ENCODE measurements around the gene IFNL4. TPM values are rescaled to one million over a fixed set of nuclear protein-coding genes. Genes with fewer than 3 reads are reported as not detected.

The IFNL4 gene
- total and polyA plus RNA-seq, 10 of the 15 experiments (the other 5 are each of a cell fraction or from before 2014, with no cell fraction given) = not detected

GRCh38 chr19:39196320-39196719 lies 52.3 kb downstream of the IFNL4 start:
- DNase-seq (ENCODE audit: low read depth, low spot score) (no peak), FAIRE-seq (no peak), ATAC-seq (no peak)
- intact Hi-C loops (cut with micrococcal nuclease; ENCODE audit: unreplicated experiment) = no loop called here
- 20% methylated on average over 6 of the region's 7 CpGs for WGBS (ENCODE audit: insufficient coverage, insufficient replicate concordance, low lambda C conversion rate, missing lambda C conversion rate)
- POLR2A ChIA-PET = interaction anchor here (0.5 kb wide), 1 partner anchor 78 kb away, joined by 4 read pairs; no protein-coding TSS in a partner anchor
- Histone ChIP-seq H3K79me2 (ENCODE audit: control insufficient read depth, insufficient read depth, low read length) (no peaks in the 10 kb centered on the region), H2AFZ (ENCODE audit: control insufficient read depth, low read depth, low read length) (no peak overlapping the region), H3K27ac (ENCODE audit: control insufficient read depth, insufficient read depth) (no peak overlapping the region), H3K9me3 (replicated peaks; ENCODE audit: control insufficient read depth, insufficient read depth, low read length) (no peaks in the 10 kb centered on the region), H3K4me2 (ENCODE audit: control insufficient read depth, insufficient read depth) (no peak overlapping the region), H4K20me1 (ENCODE audit: control insufficient read depth, insufficient read depth) (no peaks in the 10 kb centered on the region), H3K4me1 (ENCODE audit: control insufficient read depth, insufficient read depth, low read length) (no peaks in the 10 kb centered on the region), H3K4me3 (no peak overlapping the region), H3K9ac (ENCODE audit: control insufficient read depth, insufficient read depth, low read length) (no peak overlapping the region), H3K27me3 (replicated peaks in 1 of 2; ENCODE audit: control insufficient read depth in 2 of 2, insufficient read depth in 2 of 2, low read length in 1 of 2) (peaks cover 3 to 5% of the 10 kb centered on the region in 2 experiments; a peak in 2 of 4 replicates), H3K36me3 (ENCODE audit: control insufficient read depth in 2 of 2, insufficient read depth in 2 of 2, low read length in 1 of 2) (no peaks in the 10 kb centered on the region)
- RAD21 ChIA-PET (ENCODE audit: unreplicated experiment) = no interaction called here
- CTCF ChIA-PET = no interaction called here
- TF ChIP-seq RCOR1 (conservative IDR thresholded peaks at IDR 0.05; ENCODE audit: low read depth, low read length) (no peak), RBBP5 (conservative IDR thresholded peaks at IDR 0.05) (no peak), TBL1XR1 (IDR thresholded peaks at IDR 0.05; ENCODE audit: low read depth, low read length) (no peak), HDGF (IDR thresholded peaks at IDR 0.05) (no peak), RAD51 (IDR thresholded peaks at IDR 0.05) (no peak), TCF12 (IDR thresholded peaks at IDR 0.05; ENCODE audit: low read depth, low read length) (no peak), NR2C2 (IDR thresholded peaks at IDR 0.05; ENCODE audit: borderline replicate concordance, control insufficient read depth, insufficient read length, low read depth) (no peak), CREM (IDR thresholded peaks at IDR 0.05; ENCODE audit: low read depth) (no peak), NFYB (IDR thresholded peaks at IDR 0.05; ENCODE audit: insufficient read depth, low read depth, low read length) (no peak), ATF3 (IDR thresholded peaks at IDR 0.05; ENCODE audit: borderline replicate concordance, extremely low read depth, low read depth, low read length) (no peak), SREBF2 (IDR thresholded peaks at IDR 0.05; ENCODE audit: low read length) (no peak), STAT1 (conservative IDR thresholded peaks at IDR 0.05) (no peak)
- SMC1A ChIA-PET (ENCODE audit: uncharacterized antibody, unreplicated experiment) = no interaction called here
- in situ Hi-C loops (cut with MboI) = no loop called here
- no TSS peak for BruUV-seq (replicated peaks)

Other genes with a start within 250 kb of the IFNL4 start
Only the 7 nearest of the 18 such genes appear.
- not detected in 2 replicates for gene NCCRP1, start 51.9 kb downstream of the IFNL4 start, total RNA-seq (2014; rRNA removed)
- gene NCCRP1, start 51.9 kb downstream of the IFNL4 start, total RNA-seq (2014; rRNA removed; fragmentation: Illumina TruSeq; extraction: Trizol) = not detected in 2 replicates
- gene NCCRP1, start 51.9 kb downstream of the IFNL4 start, total RNA-seq (2021) = not detected in 2 replicates
- gene NCCRP1, start 51.9 kb downstream of the IFNL4 start, polyA plus RNA-seq (2011; rRNA removed) = not detected in 2 replicates
- not detected in 2 replicates for gene NCCRP1, start 51.9 kb downstream of the IFNL4 start, polyA plus RNA-seq (2014; fragmentation: Illumina TruSeq; extraction: Trizol)
- gene NCCRP1, start 51.9 kb downstream of the IFNL4 start, polyA plus RNA-seq (2014; fragmentation: Nextera tagmentation; extraction: Ambion mirVana) = not detected
- gene NCCRP1, start 51.9 kb downstream of the IFNL4 start, polyA plus RNA-seq (2014; rRNA removed) = not detected in 2 replicates
- gene NCCRP1, start 51.9 kb downstream of the IFNL4 start, polyA plus RNA-seq (2016; fragmentation: Nextera tagmentation; extraction: Ambion mirVana) = not detected
- not detected in 2 replicates for gene SYCN, start 44.6 kb downstream of the IFNL4 start, total RNA-seq (2014; rRNA removed)
- gene SYCN, start 44.6 kb downstream of the IFNL4 start, total RNA-seq (2014; rRNA removed; fragmentation: Illumina TruSeq; extraction: Trizol) = not detected in 2 replicates
- gene SYCN, start 44.6 kb downstream of the IFNL4 start, total RNA-seq (2021) = 0.37 and 0.54 TPM in 2 replicates
- not detected in 2 replicates for gene SYCN, start 44.6 kb downstream of the IFNL4 start, polyA plus RNA-seq (2011; rRNA removed)
- gene SYCN, start 44.6 kb downstream of the IFNL4 start, polyA plus RNA-seq (2014; fragmentation: Illumina TruSeq; extraction: Trizol) = not detected in 2 replicates
- not detected for gene SYCN, start 44.6 kb downstream of the IFNL4 start, polyA plus RNA-seq (2014; fragmentation: Nextera tagmentation; extraction: Ambion mirVana)
- not detected in 2 replicates for gene SYCN, start 44.6 kb downstream of the IFNL4 start, polyA plus RNA-seq (2014; rRNA removed)
- not detected for gene SYCN, start 44.6 kb downstream of the IFNL4 start, polyA plus RNA-seq (2016; fragmentation: Nextera tagmentation; extraction: Ambion mirVana)
- gene IFNL3, start 3.9 kb downstream of the IFNL4 start, total RNA-seq (2014; rRNA removed) = not detected in 2 replicates
- not detected in 2 replicates for gene IFNL3, start 3.9 kb downstream of the IFNL4 start, total RNA-seq (2014; rRNA removed; fragmentation: Illumina TruSeq; extraction: Trizol)
- not detected in 2 replicates for gene IFNL3, start 3.9 kb downstream of the IFNL4 start, total RNA-seq (2021)
- gene IFNL3, start 3.9 kb downstream of the IFNL4 start, polyA plus RNA-seq (2011; rRNA removed) = not detected in 2 replicates
- gene IFNL3, start 3.9 kb downstream of the IFNL4 start, polyA plus RNA-seq (2014; fragmentation: Illumina TruSeq; extraction: Trizol) = not detected in 2 replicates
- not detected for gene IFNL3, start 3.9 kb downstream of the IFNL4 start, polyA plus RNA-seq (2014; fragmentation: Nextera tagmentation; extraction: Ambion mirVana)
- gene IFNL3, start 3.9 kb downstream of the IFNL4 start, polyA plus RNA-seq (2014; rRNA removed) = not detected in 2 replicates
- not detected for gene IFNL3, start 3.9 kb downstream of the IFNL4 start, polyA plus RNA-seq (2016; fragmentation: Nextera tagmentation; extraction: Ambion mirVana)
- gene IFNL2, start 19.5 kb upstream of the IFNL4 start, total RNA-seq (2014; rRNA removed) = not detected in 2 replicates
- not detected in 2 replicates for gene IFNL2, start 19.5 kb upstream of the IFNL4 start, total RNA-seq (2014; rRNA removed; fragmentation: Illumina TruSeq; extraction: Trizol)
- gene IFNL2, start 19.5 kb upstream of the IFNL4 start, total RNA-seq (2021) = not detected in 2 replicates
- not detected in 2 replicates for gene IFNL2, start 19.5 kb upstream of the IFNL4 start, polyA plus RNA-seq (2011; rRNA removed)
- not detected in 2 replicates for gene IFNL2, start 19.5 kb upstream of the IFNL4 start, polyA plus RNA-seq (2014; fragmentation: Illumina TruSeq; extraction: Trizol)
- not detected for gene IFNL2, start 19.5 kb upstream of the IFNL4 start, polyA plus RNA-seq (2014; fragmentation: Nextera tagmentation; extraction: Ambion mirVana)
- 0.24 TPM in 1 of 2 replicates, not detected in the other for gene IFNL2, start 19.5 kb upstream of the IFNL4 start, polyA plus RNA-seq (2014; rRNA removed)
- gene IFNL2, start 19.5 kb upstream of the IFNL4 start, polyA plus RNA-seq (2016; fragmentation: Nextera tagmentation; extraction: Ambion mirVana) = not detected
- 0.22 TPM in 1 of 2 replicates, not detected in the other for gene IFNL1, start 47.6 kb upstream of the IFNL4 start, total RNA-seq (2014; rRNA removed)
- gene IFNL1, start 47.6 kb upstream of the IFNL4 start, total RNA-seq (2014; rRNA removed; fragmentation: Illumina TruSeq; extraction: Trizol) = not detected in 2 replicates
- not detected in 2 replicates for gene IFNL1, start 47.6 kb upstream of the IFNL4 start, total RNA-seq (2021)
- gene IFNL1, start 47.6 kb upstream of the IFNL4 start, polyA plus RNA-seq (2011; rRNA removed) = not detected in 2 replicates
- not detected in 2 replicates for gene IFNL1, start 47.6 kb upstream of the IFNL4 start, polyA plus RNA-seq (2014; fragmentation: Illumina TruSeq; extraction: Trizol)
- not detected for gene IFNL1, start 47.6 kb upstream of the IFNL4 start, polyA plus RNA-seq (2014; fragmentation: Nextera tagmentation; extraction: Ambion mirVana)
- gene IFNL1, start 47.6 kb upstream of the IFNL4 start, polyA plus RNA-seq (2014; rRNA removed) = not detected in 2 replicates
- gene IFNL1, start 47.6 kb upstream of the IFNL4 start, polyA plus RNA-seq (2016; fragmentation: Nextera tagmentation; extraction: Ambion mirVana) = not detected
- gene LRFN1, start 72.0 kb upstream of the IFNL4 start, total RNA-seq (2014; rRNA removed) = 0.38 and 0.40 TPM in 2 replicates
- 0.05 and 0.13 TPM in 2 replicates for gene LRFN1, start 72.0 kb upstream of the IFNL4 start, total RNA-seq (2014; rRNA removed; fragmentation: Illumina TruSeq; extraction: Trizol)
- 0.85 and 1.0 TPM in 2 replicates for gene LRFN1, start 72.0 kb upstream of the IFNL4 start, total RNA-seq (2021)
- gene LRFN1, start 72.0 kb upstream of the IFNL4 start, polyA plus RNA-seq (2011; rRNA removed) = 0.13 and 0.29 TPM in 2 replicates
- 0.10 TPM in 1 of 2 replicates, not detected in the other for gene LRFN1, start 72.0 kb upstream of the IFNL4 start, polyA plus RNA-seq (2014; fragmentation: Illumina TruSeq; extraction: Trizol)
- gene LRFN1, start 72.0 kb upstream of the IFNL4 start, polyA plus RNA-seq (2014; fragmentation: Nextera tagmentation; extraction: Ambion mirVana) = under 1 TPM in 1 of 2 experiments, not detected in 1; 0.09 TPM
- 0.86 and 0.91 TPM in 2 replicates for gene LRFN1, start 72.0 kb upstream of the IFNL4 start, polyA plus RNA-seq (2014; rRNA removed)
- gene LRFN1, start 72.0 kb upstream of the IFNL4 start, polyA plus RNA-seq (2016; fragmentation: Nextera tagmentation; extraction: Ambion mirVana) = under 1 TPM; 0.24 to 0.35 TPM
- 119 and 121 TPM in 2 replicates for gene GMFG, start 87.2 kb upstream of the IFNL4 start, total RNA-seq (2014; rRNA removed)
- 159 and 169 TPM in 2 replicates for gene GMFG, start 87.2 kb upstream of the IFNL4 start, total RNA-seq (2014; rRNA removed; fragmentation: Illumina TruSeq; extraction: Trizol)
- 197 and 211 TPM in 2 replicates for gene GMFG, start 87.2 kb upstream of the IFNL4 start, total RNA-seq (2021)
- 189 and 194 TPM in 2 replicates for gene GMFG, start 87.2 kb upstream of the IFNL4 start, polyA plus RNA-seq (2011; rRNA removed)
- gene GMFG, start 87.2 kb upstream of the IFNL4 start, polyA plus RNA-seq (2014; fragmentation: Illumina TruSeq; extraction: Trizol) = 198 and 203 TPM in 2 replicates
- 100 to 1,000 TPM; 591 to 635 TPM for gene GMFG, start 87.2 kb upstream of the IFNL4 start, polyA plus RNA-seq (2014; fragmentation: Nextera tagmentation; extraction: Ambion mirVana)
- 154 and 160 TPM in 2 replicates for gene GMFG, start 87.2 kb upstream of the IFNL4 start, polyA plus RNA-seq (2014; rRNA removed)
- 100 to 1,000 TPM; 254 to 256 TPM for gene GMFG, start 87.2 kb upstream of the IFNL4 start, polyA plus RNA-seq (2016; fragmentation: Nextera tagmentation; extraction: Ambion mirVana)